ENCODE measurements around the gene CD3E.

Gene CD3E

DNA sequence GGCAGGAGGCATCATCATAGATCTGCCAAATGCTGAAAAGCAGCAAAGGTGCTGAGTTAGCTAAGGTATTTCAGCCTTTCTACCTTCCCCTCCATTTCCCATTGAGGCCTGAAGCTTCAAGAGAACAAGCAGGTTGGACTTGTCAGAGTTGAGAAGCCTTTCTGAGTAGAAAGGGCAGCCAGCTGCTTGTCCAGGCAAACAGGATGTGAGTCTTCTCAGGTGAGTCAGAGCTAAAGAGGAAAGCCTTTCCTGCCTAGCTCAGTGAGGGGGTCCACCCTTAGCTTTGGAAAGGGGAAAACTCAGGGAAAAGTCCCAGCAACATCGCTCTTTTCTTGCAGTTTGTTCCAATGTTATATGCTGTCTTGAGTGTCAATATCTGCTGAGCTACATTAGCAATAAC is 27.2 kb upstream of the CD3E start:
- Histone ChIP-seq H3K4me1 (ENCODE audit: control insufficient read depth, insufficient read depth, low read length) (no peaks in the 10 kb centered on the region), H3K27ac (ENCODE audit: extremely low read depth, low read depth, low read length) (no peak overlapping the region), H3K4me3 (ENCODE audit: low read depth, low read length) (no peak overlapping the region), H3K9me3 (ENCODE audit: control insufficient read depth, insufficient read depth, low read depth, low read length) (no peaks in the 10 kb centered on the region), H3K36me3 (ENCODE audit: control insufficient read depth in 2 of 2, insufficient read depth in 1 of 2, low read length in 2 of 2) (no peaks in the 10 kb centered on the region)
- CTCF ChIA-PET: interaction anchor here (0.8 to 1.0 kb wide), 2 partner anchors 18 to 79 kb away, joined by 3 read pairs; no protein-coding TSS in a partner anchor
- TF ChIP-seq ZNF837 (tag by site-specific recombination; IDR thresholded peaks at IDR 0.05) (no peak), ZNF660 (tag by site-specific recombination; IDR thresholded peaks at IDR 0.05) (no peak), ZNF596 (tag by site-specific recombination; IDR thresholded peaks at IDR 0.05) (no peak), ZNF629 (tag by site-specific recombination; IDR thresholded peaks at IDR 0.05) (no peak), ZNF221 (tag by site-specific recombination; IDR thresholded peaks at IDR 0.05; ENCODE audit: borderline replicate concordance) (no peak), ZNF416 (tag by site-specific recombination; IDR thresholded peaks at IDR 0.05) (no peak), YY1 (tag by site-specific recombination; IDR thresholded peaks at IDR 0.05) (no peak), ZNF654 (tag by site-specific recombination; IDR thresholded peaks at IDR 0.05; ENCODE audit: low read depth) (no peak), KLF9 (tag by site-specific recombination; IDR thresholded peaks at IDR 0.05; ENCODE audit: low read depth) (no peak), ZNF112 (tag by site-specific recombination; IDR thresholded peaks at IDR 0.05) (no peak), ZNF19 (tag by site-specific recombination; IDR thresholded peaks at IDR 0.05; ENCODE audit: low read depth) (no peak)
- TF ChIP-seq, protein P1, sequence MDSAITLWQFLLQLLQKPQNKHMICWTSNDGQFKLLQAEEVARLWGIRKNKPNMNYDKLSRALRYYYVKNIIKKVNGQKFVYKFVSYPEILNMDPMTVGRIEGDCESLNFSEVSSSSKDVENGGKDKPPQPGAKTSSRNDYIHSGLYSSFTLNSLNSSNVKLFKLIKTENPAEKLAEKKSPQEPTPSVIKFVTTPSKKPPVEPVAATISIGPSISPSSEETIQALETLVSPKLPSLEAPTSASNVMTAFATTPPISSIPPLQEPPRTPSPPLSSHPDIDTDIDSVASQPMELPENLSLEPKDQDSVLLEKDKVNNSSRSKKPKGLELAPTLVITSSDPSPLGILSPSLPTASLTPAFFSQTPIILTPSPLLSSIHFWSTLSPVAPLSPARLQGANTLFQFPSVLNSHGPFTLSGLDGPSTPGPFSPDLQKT (IDR thresholded peaks at IDR 0.05; ENCODE audit: borderline replicate concordance, low read depth, low read length): no peak
- TF ChIP-seq, protein P2, sequence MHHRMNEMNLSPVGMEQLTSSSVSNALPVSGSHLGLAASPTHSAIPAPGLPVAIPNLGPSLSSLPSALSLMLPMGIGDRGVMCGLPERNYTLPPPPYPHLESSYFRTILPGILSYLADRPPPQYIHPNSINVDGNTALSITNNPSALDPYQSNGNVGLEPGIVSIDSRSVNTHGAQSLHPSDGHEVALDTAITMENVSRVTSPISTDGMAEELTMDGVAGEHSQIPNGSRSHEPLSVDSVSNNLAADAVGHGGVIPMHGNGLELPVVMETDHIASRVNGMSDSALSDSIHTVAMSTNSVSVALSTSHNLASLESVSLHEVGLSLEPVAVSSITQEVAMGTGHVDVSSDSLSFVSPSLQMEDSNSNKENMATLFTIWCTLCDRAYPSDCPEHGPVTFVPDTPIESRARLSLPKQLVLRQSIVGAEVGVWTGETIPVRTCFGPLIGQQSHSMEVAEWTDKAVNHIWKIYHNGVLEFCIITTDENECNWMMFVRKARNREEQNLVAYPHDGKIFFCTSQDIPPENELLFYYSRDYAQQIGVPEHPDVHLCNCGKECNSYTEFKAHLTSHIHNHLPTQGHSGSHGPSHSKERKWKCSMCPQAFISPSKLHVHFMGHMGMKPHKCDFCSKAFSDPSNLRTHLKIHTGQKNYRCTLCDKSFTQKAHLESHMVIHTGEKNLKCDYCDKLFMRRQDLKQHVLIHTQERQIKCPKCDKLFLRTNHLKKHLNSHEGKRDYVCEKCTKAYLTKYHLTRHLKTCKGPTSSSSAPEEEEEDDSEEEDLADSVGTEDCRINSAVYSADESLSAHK (tag by site-specific recombination; IDR thresholded peaks at IDR 0.05): no peak
- TF ChIP-seq, protein P3, sequence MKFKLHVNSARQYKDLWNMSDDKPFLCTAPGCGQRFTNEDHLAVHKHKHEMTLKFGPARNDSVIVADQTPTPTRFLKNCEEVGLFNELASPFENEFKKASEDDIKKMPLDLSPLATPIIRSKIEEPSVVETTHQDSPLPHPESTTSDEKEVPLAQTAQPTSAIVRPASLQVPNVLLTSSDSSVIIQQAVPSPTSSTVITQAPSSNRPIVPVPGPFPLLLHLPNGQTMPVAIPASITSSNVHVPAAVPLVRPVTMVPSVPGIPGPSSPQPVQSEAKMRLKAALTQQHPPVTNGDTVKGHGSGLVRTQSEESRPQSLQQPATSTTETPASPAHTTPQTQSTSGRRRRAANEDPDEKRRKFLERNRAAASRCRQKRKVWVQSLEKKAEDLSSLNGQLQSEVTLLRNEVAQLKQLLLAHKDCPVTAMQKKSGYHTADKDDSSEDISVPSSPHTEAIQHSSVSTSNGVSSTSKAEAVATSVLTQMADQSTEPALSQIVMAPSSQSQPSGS (tag by site-specific recombination; IDR thresholded peaks at IDR 0.05; ENCODE audit: low read depth): no peak
- TF ChIP-seq, protein P4, sequence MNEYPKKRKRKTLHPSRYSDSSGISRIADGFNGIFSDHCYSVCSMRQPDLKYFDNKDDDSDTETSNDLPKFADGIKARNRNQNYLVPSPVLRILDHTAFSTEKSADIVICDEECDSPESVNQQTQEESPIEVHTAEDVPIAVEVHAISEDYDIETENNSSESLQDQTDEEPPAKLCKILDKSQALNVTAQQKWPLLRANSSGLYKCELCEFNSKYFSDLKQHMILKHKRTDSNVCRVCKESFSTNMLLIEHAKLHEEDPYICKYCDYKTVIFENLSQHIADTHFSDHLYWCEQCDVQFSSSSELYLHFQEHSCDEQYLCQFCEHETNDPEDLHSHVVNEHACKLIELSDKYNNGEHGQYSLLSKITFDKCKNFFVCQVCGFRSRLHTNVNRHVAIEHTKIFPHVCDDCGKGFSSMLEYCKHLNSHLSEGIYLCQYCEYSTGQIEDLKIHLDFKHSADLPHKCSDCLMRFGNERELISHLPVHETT (tag by site-specific recombination; IDR thresholded peaks at IDR 0.05): no peak
- POLR2A ChIA-PET: no interaction called here

GRCh38 chr11:118281284-118281683 is 23.2 kb upstream of the CD3E start:
- H3K27ac ChIP-seq (ENCODE audit: extremely low read depth, low read depth, low read length): no peak overlapping the region
- H3K4me3 ChIP-seq (ENCODE audit: low read depth, low read length): no peak overlapping the region
- H3K4me1 ChIP-seq (ENCODE audit: control insufficient read depth, insufficient read depth, low read length): no peaks in the 10 kb centered on the region
- H3K9me3 ChIP-seq (ENCODE audit: control insufficient read depth, insufficient read depth, low read depth, low read length): no peaks in the 10 kb centered on the region
- TF ChIP-seq ZNF473 (tag by site-specific recombination; IDR thresholded peaks at IDR 0.05) (no peak), ZNF416 (tag by site-specific recombination; IDR thresholded peaks at IDR 0.05) (no peak), ZNF521 (tag by site-specific recombination; IDR thresholded peaks at IDR 0.05) (no peak), ZNF148 (tag by site-specific recombination; IDR thresholded peaks at IDR 0.05; ENCODE audit: borderline replicate concordance) (no peak), ZNF157 (tag by site-specific recombination; IDR thresholded peaks at IDR 0.05) (no peak)
- TF ChIP-seq, protein P1 (IDR thresholded peaks at IDR 0.05; ENCODE audit: borderline replicate concordance, low read depth, low read length): no peak
- ChIA-PET POLR2A (interaction anchor here (1.2 kb wide), 1 partner anchor 18 kb away, joined by 3 read pairs; the partner anchor contains the start of gene MPZL2), CTCF (interaction anchor here (2.1 kb wide), 1 partner anchor 14 kb away, joined by 8 read pairs; no protein-coding TSS in a partner anchor)
- H3K36me3 ChIP-seq (ENCODE audit: control insufficient read depth in 2 of 2, insufficient read depth in 1 of 2, low read length in 2 of 2): no peaks in the 10 kb centered on the region

All from HEK293 (cell line).